ENCODE measurements around the gene PPP1R15B. TPM values are rescaled to one million over a fixed set of nuclear protein-coding genes. Genes with fewer than 3 reads are reported as not detected.

The PPP1R15B gene
- total RNA-seq, 1 donor from 2014 or later: 57.5 TPM

DNA sequence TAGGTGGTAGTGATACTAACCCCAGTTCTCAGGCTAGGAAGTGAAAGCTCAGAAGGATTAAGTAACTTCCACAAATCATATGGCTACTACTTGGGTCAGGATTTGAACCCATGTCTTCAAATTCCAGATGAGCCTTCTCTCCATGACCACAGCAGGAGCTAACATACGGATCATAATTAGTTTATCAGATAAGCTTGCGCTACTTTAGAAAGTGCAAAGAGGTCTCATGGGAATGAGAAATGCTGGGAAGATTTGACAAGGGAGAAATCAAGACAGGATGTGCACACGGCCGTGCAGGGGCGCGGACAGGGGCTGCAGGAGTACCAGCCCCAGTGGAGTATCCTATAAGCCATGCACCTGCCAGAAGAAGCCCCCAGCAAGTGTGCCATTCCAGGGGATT, 57.0 kb downstream of the PPP1R15B start:
- no peak for DNase-seq (ENCODE audit: low spot score in 2 of 2, unreplicated experiment in 2 of 2)
- no peaks in the 10 kb centered on the region for H3K27me3 Mint-ChIP-seq (ENCODE audit: low read depth)
- no peak for TF ChIP-seq CTCF (IDR thresholded peaks at IDR 0.05; ENCODE audit: unreplicated experiment)
- H3K9me3 Mint-ChIP-seq: no peaks in the 10 kb centered on the region
- no peaks in the 10 kb centered on the region for H3K36me3 Mint-ChIP-seq
- H3K27ac Mint-ChIP-seq: no peak overlapping the region
- H3K4me3 Mint-ChIP-seq: no peak overlapping the region
- peaks cover 41% of the 10 kb centered on the region for H3K4me1 Mint-ChIP-seq

Other genes with a start within 250 kb of the PPP1R15B start
- 0.29 to 0.41 TPM in 2 of 3 replicates, not detected in the other for gene REN, start 245.5 kb downstream of the PPP1R15B start, total RNA-seq
- gene KISS1, start 215.3 kb downstream of the PPP1R15B start, total RNA-seq: 0.34 to 0.60 TPM in 2 of 3 replicates, not detected in the other
- 3.6 to 4.1 TPM (median 3.9 TPM) in 3 replicates for gene GOLT1A, start 197.8 kb downstream of the PPP1R15B start, total RNA-seq
- gene PLEKHA6, start 51.9 kb downstream of the PPP1R15B start, total RNA-seq: 29.7 to 34.0 TPM (median 32.2 TPM) in 3 replicates
- 36.3 to 39.6 TPM (median 39.5 TPM) in 3 replicates for gene PIK3C2B, start 83.0 kb upstream of the PPP1R15B start, total RNA-seq
- 132 to 154 TPM (median 136 TPM) in 3 replicates for gene MDM4, start 104.6 kb upstream of the PPP1R15B start, total RNA-seq

All from mesothelial cell of epicardium (in vitro differentiated cells).